ENCODE data around the gene VIPR2. TPM values are rescaled to one million over a fixed set of nuclear protein-coding genes. Genes with fewer than 3 reads are reported as not detected.

Gene VIPR2
- total RNA-seq, 1 experiment from 2014 or later: not detected

GRCh38 chr7:159160450-159160849, 15.8 kb upstream of the VIPR2 start:
- no peak overlapping the region for H3K27ac Mint-ChIP-seq (ENCODE audit: low read depth, unreplicated experiment)
- H3K36me3 Mint-ChIP-seq (ENCODE audit: insufficient read depth, unreplicated experiment): no peaks in the 10 kb centered on the region
- POLR2A ChIA-PET: no interaction called here
- TF ChIP-seq, protein P1, sequence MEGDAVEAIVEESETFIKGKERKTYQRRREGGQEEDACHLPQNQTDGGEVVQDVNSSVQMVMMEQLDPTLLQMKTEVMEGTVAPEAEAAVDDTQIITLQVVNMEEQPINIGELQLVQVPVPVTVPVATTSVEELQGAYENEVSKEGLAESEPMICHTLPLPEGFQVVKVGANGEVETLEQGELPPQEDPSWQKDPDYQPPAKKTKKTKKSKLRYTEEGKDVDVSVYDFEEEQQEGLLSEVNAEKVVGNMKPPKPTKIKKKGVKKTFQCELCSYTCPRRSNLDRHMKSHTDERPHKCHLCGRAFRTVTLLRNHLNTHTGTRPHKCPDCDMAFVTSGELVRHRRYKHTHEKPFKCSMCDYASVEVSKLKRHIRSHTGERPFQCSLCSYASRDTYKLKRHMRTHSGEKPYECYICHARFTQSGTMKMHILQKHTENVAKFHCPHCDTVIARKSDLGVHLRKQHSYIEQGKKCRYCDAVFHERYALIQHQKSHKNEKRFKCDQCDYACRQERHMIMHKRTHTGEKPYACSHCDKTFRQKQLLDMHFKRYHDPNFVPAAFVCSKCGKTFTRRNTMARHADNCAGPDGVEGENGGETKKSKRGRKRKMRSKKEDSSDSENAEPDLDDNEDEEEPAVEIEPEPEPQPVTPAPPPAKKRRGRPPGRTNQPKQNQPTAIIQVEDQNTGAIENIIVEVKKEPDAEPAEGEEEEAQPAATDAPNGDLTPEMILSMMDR (IDR thresholded peaks at IDR 0.05; ENCODE audit: unreplicated experiment): no peak
- no peaks in the 10 kb centered on the region for H3K9me3 Mint-ChIP-seq (ENCODE audit: unreplicated experiment)
- intact Hi-C loops (cut with micrococcal nuclease): no loop called here
- BruUV-seq (replicated peaks): no TSS peak
- peaks cover 16% of the 10 kb centered on the region for H3K27me3 Mint-ChIP-seq (ENCODE audit: insufficient read depth, unreplicated experiment)
- H3K4me1 Mint-ChIP-seq (ENCODE audit: insufficient read depth, unreplicated experiment): no peaks in the 10 kb centered on the region
- H3K4me3 Mint-ChIP-seq (ENCODE audit: unreplicated experiment): no peak overlapping the region
- no peak for DNase-seq (ENCODE audit: unreplicated experiment)
- CTCF ChIA-PET: interaction anchor here (0.6 kb wide), 1 partner anchor 120 kb away, joined by 5 read pairs; no protein-coding TSS in a partner anchor

GRCh38 chr7:159159731-159160130, 15.1 kb upstream of the VIPR2 start:
- DNase-seq (ENCODE audit: unreplicated experiment): no peak
- H3K27ac Mint-ChIP-seq (ENCODE audit: low read depth, unreplicated experiment): no peak overlapping the region
- H3K27me3 Mint-ChIP-seq (ENCODE audit: insufficient read depth, unreplicated experiment): peaks cover 16% of the 10 kb centered on the region
- no TSS peak for BruUV-seq (replicated peaks)
- H3K36me3 Mint-ChIP-seq (ENCODE audit: insufficient read depth, unreplicated experiment): no peaks in the 10 kb centered on the region
- POLR2A ChIA-PET: no interaction called here
- CTCF ChIA-PET: interaction anchor here (0.5 kb wide), 1 partner anchor 125 kb away, joined by 3 read pairs; no protein-coding TSS in a partner anchor
- intact Hi-C loops (cut with micrococcal nuclease): no loop called here
- no peak overlapping the region for H3K4me3 Mint-ChIP-seq (ENCODE audit: unreplicated experiment)
- TF ChIP-seq, protein P1 (IDR thresholded peaks at IDR 0.05; ENCODE audit: unreplicated experiment): no peak
- no peaks in the 10 kb centered on the region for H3K4me1 Mint-ChIP-seq (ENCODE audit: insufficient read depth, unreplicated experiment)
- H3K9me3 Mint-ChIP-seq (ENCODE audit: unreplicated experiment): no peaks in the 10 kb centered on the region

DNA sequence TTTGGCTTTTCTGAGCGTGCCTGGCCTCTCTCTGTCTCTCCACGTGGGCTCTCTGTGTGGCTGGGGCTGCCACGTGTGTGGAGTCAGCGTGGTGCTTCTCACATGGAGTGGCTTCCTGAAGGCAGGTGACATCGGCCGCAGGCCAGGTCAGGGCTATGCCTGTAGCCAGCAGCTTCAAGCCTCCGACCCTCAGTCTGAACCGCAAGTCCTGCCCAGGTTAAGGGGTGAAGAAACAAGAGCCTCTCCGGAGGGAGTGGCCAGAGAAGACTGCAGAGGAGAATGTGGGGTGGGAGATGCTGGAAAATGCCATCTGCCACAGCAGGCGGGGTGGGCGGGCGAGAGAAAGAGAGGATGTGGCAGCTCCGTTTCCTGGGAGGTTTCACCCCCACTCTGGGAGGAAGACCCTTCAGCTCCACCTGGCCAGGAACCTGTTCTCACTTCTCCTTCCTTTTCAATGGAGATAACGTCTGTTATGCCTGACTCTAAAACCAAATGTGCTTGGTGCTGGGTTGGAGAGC, 14.3 kb upstream of the VIPR2 start:
- CTCF ChIA-PET: interaction anchor here (0.5 to 1.1 kb wide), 2 partner anchors 35 to 124 kb away, joined by 3 read pairs; no protein-coding TSS in a partner anchor
- Mint-ChIP-seq H3K9me3 (ENCODE audit: unreplicated experiment) (no peaks in the 10 kb centered on the region), H3K27ac (ENCODE audit: low read depth, unreplicated experiment) (no peak overlapping the region), H3K4me1 (ENCODE audit: insufficient read depth, unreplicated experiment) (no peaks in the 10 kb centered on the region), H3K36me3 (ENCODE audit: insufficient read depth, unreplicated experiment) (no peaks in the 10 kb centered on the region), H3K4me3 (ENCODE audit: unreplicated experiment) (no peak overlapping the region), H3K27me3 (ENCODE audit: insufficient read depth, unreplicated experiment) (peaks cover 16% of the 10 kb centered on the region)
- intact Hi-C loops (cut with micrococcal nuclease): no loop called here
- POLR2A ChIA-PET: interaction anchor here (0.6 kb wide), 1 partner anchor 30 kb away, joined by 3 read pairs; no protein-coding TSS in a partner anchor
- TF ChIP-seq, protein P1 (IDR thresholded peaks at IDR 0.05; ENCODE audit: unreplicated experiment): no peak
- DNase-seq (ENCODE audit: unreplicated experiment): no peak
- BruUV-seq (replicated peaks): no TSS peak

- no peak for DNase-seq (ENCODE audit: unreplicated experiment)
- Mint-ChIP-seq H3K4me3 (ENCODE audit: unreplicated experiment) (no peak overlapping the region), H3K36me3 (ENCODE audit: insufficient read depth, unreplicated experiment) (no peaks in the 10 kb centered on the region), H3K4me1 (ENCODE audit: insufficient read depth, unreplicated experiment) (no peaks in the 10 kb centered on the region), H3K27me3 (ENCODE audit: insufficient read depth, unreplicated experiment) (peaks cover 16% of the 10 kb centered on the region), H3K27ac (ENCODE audit: low read depth, unreplicated experiment) (no peak overlapping the region), H3K9me3 (ENCODE audit: unreplicated experiment) (no peaks in the 10 kb centered on the region)
- CTCF ChIA-PET: interaction anchor here (1.1 kb wide), 1 partner anchor 36 kb away, joined by 3 read pairs; no protein-coding TSS in a partner anchor
- POLR2A ChIA-PET: interaction anchor here (0.6 kb wide), 1 partner anchor 30 kb away, joined by 3 read pairs; no protein-coding TSS in a partner anchor
- BruUV-seq (replicated peaks): no TSS peak
- intact Hi-C loops (cut with micrococcal nuclease): no loop called here
- TF ChIP-seq, protein P1 (IDR thresholded peaks at IDR 0.05; ENCODE audit: unreplicated experiment): no peak
These were observed 13.6 kb upstream of the VIPR2 start for GRCh38 chr7:159158125-159158887.
